K562 (cell line): ENCODE data around the gene GAA. TPM values are rescaled to one million over a fixed set of nuclear protein-coding genes. Genes with fewer than 3 reads are reported as not detected.

Experiments used
- ATAC-seq: fragments of 200-7000 bp; cut with Tn5 transposase; 3 replicates; pipeline ENCODE4 v1.9.1; 2020; ENCODE audit warnings: moderate library complexity
- BruUV-seq: library from RNA; stranded (reverse); fragments of 400-500 nt; replicated peaks from 2 replicates; lab custom pipeline; 2021; lab: Mats Ljungman, UMichigan
- CTCF ChIA-PET: fragments of 300-600 bp; formaldehyde crosslinking; extraction: SDS; loops from one replicate; lab custom pipeline; 2021; ENCODE audit warnings: low intra/inter-chr PET ratio; lab: Yijun Ruan, JAX
- POLR2A ChIA-PET: fragments of 300-600, 350-650 bp; sonication (Branson Sonifier 250); formaldehyde crosslinking; extraction: SDS; loops from one replicate; lab custom pipeline; 2021; ENCODE audit warnings: antibody characterized with exemption, inconsistent platforms; lab: Yijun Ruan, JAX
- DNase-seq, 4 experiments: peaks; one replicate each; pipeline versions ENCODE4 v3.0.0 to v3.0.0-alpha.2; 2011 to 2018; ENCODE audit warnings: low spot score in 3 of 4, mixed read lengths in 3 of 4; ENCODE audit errors: extremely low read depth in 1 of 4
- FAIRE-seq: peaks from 2 replicates; lab custom pipeline; 2011; peaks lifted over from hg19 to GRCh38; lab: Jason Lieb, UNC
- H2AFZ ChIP-seq: 2 replicates; pipeline ENCODE4 v1.6.0; 2011; ENCODE audit warnings: low read depth, low read length, control low read depth, inconsistent platforms
- H3K27ac ChIP-seq: fragments of 200-600 bp; 3 replicates; pipeline ENCODE4 v1.8.0; 2011; ENCODE audit warnings: low read depth, mild to moderate bottlenecking, control low read depth, inconsistent platforms, low read length, moderate library complexity, mixed read lengths; ENCODE audit errors: extremely low read depth
- H3K27me3 ChIP-seq, 2 experiments: fragments of 300-600 bp in 1 of 2; 2 replicates in 1 of 2; 3 replicates in 1 of 2; pipeline versions ENCODE4 v1.6.0 to v1.8.0; 2011; ENCODE audit warnings: inconsistent platforms in 2 of 2, low read length in 2 of 2, mild to moderate bottlenecking in 1 of 2, mixed read lengths in 1 of 2, moderate library complexity in 1 of 2; ENCODE audit not compliant: control insufficient read depth in 2 of 2, insufficient read depth in 2 of 2
- H3K36me3 ChIP-seq: fragments of 300-600 bp; 3 replicates; pipeline ENCODE4 v1.8.0; 2011; ENCODE audit warnings: mild to moderate bottlenecking, low read length, inconsistent platforms; ENCODE audit not compliant: control insufficient read depth, insufficient read depth
- H3K4me1 ChIP-seq, 2 experiments: fragments of 200-600 bp in 1 of 2; replicated peaks in 1 of 2; 2 replicates in 1 of 2; 3 replicates in 1 of 2; pipeline versions ENCODE4 v1.5.1 to v1.8.0; 2011; ENCODE audit warnings: inconsistent platforms in 2 of 2, low read length in 2 of 2, mild to moderate bottlenecking in 1 of 2, mixed read lengths in 1 of 2, moderate library complexity in 1 of 2; ENCODE audit not compliant: control insufficient read depth in 2 of 2, insufficient read depth in 2 of 2
- H3K4me2 ChIP-seq: 2 replicates; pipeline ENCODE4 v1.6.1; 2011; ENCODE audit warnings: low read length, control low read depth, inconsistent platforms, mixed read lengths; ENCODE audit not compliant: insufficient read depth
- H3K4me3 ChIP-seq: fragments of 200-600 bp; sonication (generic), shearing (Covaris generic); 2 replicates; pipeline ENCODE4 v1.5.1; 2016; ENCODE audit warnings: control low read depth, inconsistent platforms
- H3K79me2 ChIP-seq: fragments of 200-600 bp; 3 replicates; pipeline ENCODE4 v1.8.0; 2011; ENCODE audit warnings: low read length, inconsistent platforms; ENCODE audit not compliant: control insufficient read depth, insufficient read depth
- H3K9ac ChIP-seq, 2 experiments: 2 replicates each; pipeline versions ENCODE4 v1.6.0 to v1.6.1; 2011; ENCODE audit warnings: low read depth in 2 of 2, low read length in 2 of 2, control low read depth in 1 of 2, inconsistent platforms in 1 of 2, mild to moderate bottlenecking in 1 of 2, mixed read lengths in 1 of 2; ENCODE audit not compliant: insufficient read depth in 1 of 2
- H3K9me1 ChIP-seq: one replicate; pipeline ENCODE4 v1.6.0; 2011; ENCODE audit warnings: inconsistent platforms, mild to moderate bottlenecking, low read length, moderate library complexity; ENCODE audit not compliant: control insufficient read depth, insufficient read depth
- H3K9me3 ChIP-seq: replicated peaks from 2 replicates; pipeline ENCODE4 v1.5.1; 2011; ENCODE audit warnings: low read depth, low read length, inconsistent platforms; ENCODE audit not compliant: control insufficient read depth, insufficient read depth
- H4K20me1 ChIP-seq: replicated peaks from 2 replicates; pipeline ENCODE4 v1.6.1; 2011; ENCODE audit warnings: low read length, inconsistent platforms, mixed read lengths; ENCODE audit not compliant: control insufficient read depth, insufficient read depth
- POLR2A ChIP-seq: fragments of 450-650 bp; conservative IDR thresholded peaks from 2 replicates; pipeline ENCODE4 v1.6.1; 2016
- SUPT5H ChIP-seq: fragments of 450-650 bp; IDR thresholded peaks from 2 replicates; pipeline ENCODE4 v1.6.1; 2016
- ZNF589 ChIP-seq: fragments of 200-800 bp; sonication (Bioruptor generic); IDR thresholded peaks from 2 replicates; pipeline ENCODE4 v1.6.1; 2016; ENCODE audit warnings: low read depth, missing genetic modification characterization, missing compliant biosample characterization
- WGBS: fragments of 100-300 bp; shearing (Covaris generic); methylation state at CpG from one replicate; pipeline ENCODE4 v1.1.6; 2016; ENCODE audit warnings: low coverage, mixed read lengths; ENCODE audit not compliant: insufficient coverage; ENCODE audit errors: missing lambda C conversion rate; 5-methylcytosine and 5-hydroxymethylcytosine counted together
- in situ Hi-C: fragments of 300-500 bp; cut with MboI; formaldehyde crosslinking; loops from 4 replicates; pipeline ENCODE4 v1.15.0; 2018; ENCODE audit warnings: inconsistent platforms, mixed read lengths
- intact Hi-C: fragments of 100-400 bp; cut with micrococcal nuclease; formaldehyde crosslinking; loops from 2 replicates; pipeline ENCODE4 v1.14.2; 2022
- polyA plus RNA-seq, 8 experiments: library from polyadenylated mRNA; depleted of rRNA in 4 of 8; stranded (reverse) in 5 of 8; unstranded in 3 of 8; fragments of >200 nt; fragmentation: Nextera tagmentation in 2 of 8; fragmentation: Illumina TruSeq in 1 of 8; extraction: Ambion mirVana in 2 of 8; extraction: Trizol in 1 of 8; gene quantifications; 2 replicates each; pipeline versions ENCODE4 v1.2.1 to v1.2.3, GENCODE V29; 2011 to 2014; ENCODE audit warnings: inconsistent platforms in 1 of 8, missing spikeins in 1 of 8
- total RNA-seq, 7 experiments: library from RNA; depleted of rRNA in 6 of 7; stranded (reverse); fragments of >200 nt in 6 of 7; fragmentation: Illumina TruSeq in 2 of 7; extraction: Trizol in 2 of 7; gene quantifications; 2 replicates each; pipeline versions ENCODE4 v1.2.1 to v1.2.3, GENCODE V29; 2011 to 2021; ENCODE audit warnings: low replicate concordance in 1 of 7
- TF ChIP-seq, protein P1 (sequence below): fragments of 450-650 bp; formaldehyde crosslinking; conservative IDR thresholded peaks from 2 replicates; pipeline ENCODE4 v1.4.0; 2022; ENCODE audit warnings: mild to moderate bottlenecking, missing genetic modification characterization

Gene GAA
- total and polyA plus RNA-seq, 9 of the 15 experiments (the other 6 are each of a cell fraction or from before 2014, with no cell fraction given) = 0.15 to 6.4 (median 1.7) TPM

DNA sequence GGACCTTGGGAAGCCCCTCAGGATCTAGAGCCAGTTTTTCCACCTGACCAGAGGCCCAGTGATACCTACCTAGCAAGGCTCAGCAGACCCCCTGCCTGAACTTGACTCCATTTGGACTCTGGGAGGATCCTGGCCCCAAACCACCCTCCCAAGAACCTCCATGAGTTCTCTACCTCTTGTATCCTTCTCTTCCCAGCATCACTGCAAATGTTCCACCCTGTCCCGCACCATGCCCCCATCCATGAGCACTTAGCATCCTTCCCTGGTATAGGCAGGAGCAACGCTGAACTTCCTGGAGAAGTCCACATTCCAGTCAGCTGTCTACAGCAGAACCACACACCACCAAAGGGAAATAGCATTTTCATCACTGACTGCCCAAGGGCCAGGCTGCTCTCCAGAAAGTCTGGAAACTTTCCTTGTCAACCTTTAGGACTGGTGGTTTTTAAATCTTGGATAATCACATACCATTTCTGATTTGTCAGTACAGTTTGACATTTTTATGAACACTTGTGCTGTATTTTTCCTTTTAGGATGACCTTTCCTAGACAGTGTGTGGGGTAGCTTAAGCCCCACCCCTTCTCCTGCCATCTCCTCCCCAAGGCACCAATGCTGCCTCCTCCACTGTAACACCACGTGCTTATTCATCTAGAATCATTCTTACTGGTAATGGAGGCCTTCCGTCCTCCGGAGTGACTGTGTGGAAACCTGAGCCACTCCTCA is 31.7 kb downstream of the GAA start:
- intact Hi-C loops (no loop called here), in situ Hi-C loops (no loop called here)
- no peak overlapping the region for H3K4me2 ChIP-seq
- ChIA-PET POLR2A (interaction anchor here (0.5 to 4.1 kb wide), 4 partner anchors 9 to 122 kb away, joined by 3 to 38 read pairs (median 4); no protein-coding TSS in a partner anchor), CTCF (interaction anchor here (0.7 kb wide), 1 partner anchor 102 kb away, joined by 3 read pairs; no protein-coding TSS in a partner anchor)
- H3K9me1 ChIP-seq = no peaks in the 10 kb centered on the region
- TF ChIP-seq SUPT5H = 0 out of 2 replicates have a peak, but pooled peaks have one; percentile 32
- peak; percentile 44; the same call in 1 of the 2 replicates for TF ChIP-seq POLR2A
- TF ChIP-seq, protein P1, sequence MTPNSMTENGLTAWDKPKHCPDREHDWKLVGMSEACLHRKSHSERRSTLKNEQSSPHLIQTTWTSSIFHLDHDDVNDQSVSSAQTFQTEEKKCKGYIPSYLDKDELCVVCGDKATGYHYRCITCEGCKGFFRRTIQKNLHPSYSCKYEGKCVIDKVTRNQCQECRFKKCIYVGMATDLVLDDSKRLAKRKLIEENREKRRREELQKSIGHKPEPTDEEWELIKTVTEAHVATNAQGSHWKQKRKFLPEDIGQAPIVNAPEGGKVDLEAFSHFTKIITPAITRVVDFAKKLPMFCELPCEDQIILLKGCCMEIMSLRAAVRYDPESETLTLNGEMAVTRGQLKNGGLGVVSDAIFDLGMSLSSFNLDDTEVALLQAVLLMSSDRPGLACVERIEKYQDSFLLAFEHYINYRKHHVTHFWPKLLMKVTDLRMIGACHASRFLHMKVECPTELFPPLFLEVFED (CRISPR knock-in tag) = 0 out of 2 replicates have a peak, but pooled peaks have one; percentile 22
- no peak for TF ChIP-seq ZNF589 (CRISPR knock-in tag)
- H3K4me3 ChIP-seq = no peak overlapping the region
- no peak overlapping the region for H2AFZ ChIP-seq
- peaks cover 51% of the 10 kb centered on the region for H3K36me3 ChIP-seq
- WGBS = 89% methylated on average over 5 of the region's 5 CpGs
- H3K27me3 ChIP-seq = peaks cover 0 to under 1% of the 10 kb centered on the region in 2 experiments; a peak in 2 of 5 replicates
- no peaks in the 10 kb centered on the region for H3K79me2 ChIP-seq
- H4K20me1 ChIP-seq = 0 out of 2 replicates have a peak, but pooled peaks cover 3% of the 10 kb centered on the region
- H3K9me3 ChIP-seq = no peaks in the 10 kb centered on the region; the same call in 1 of the 2 replicates
- no peak overlapping the region for H3K9ac ChIP-seq
- BruUV-seq = no TSS peak
- FAIRE-seq = peak; percentile 32
- H3K4me1 ChIP-seq = no peaks in the 10 kb centered on the region
- peak; percentile 62 for ATAC-seq
- H3K27ac ChIP-seq = no peak overlapping the region
- peak in 1 of 4 experiments; percentile 10 for DNase-seq
